ENCODE results near the gene CES2.
"Not testable (repeated sequence)": the region's sequence is repeated elsewhere in the genome, so short reads cannot be mapped to it uniquely, and the experiment has no call there.

CES2 gene

GRCh38 chr16:66937725-66938337 lies 2.5 kb downstream of the CES2 start:
- DNase-seq = no peak

DNA sequence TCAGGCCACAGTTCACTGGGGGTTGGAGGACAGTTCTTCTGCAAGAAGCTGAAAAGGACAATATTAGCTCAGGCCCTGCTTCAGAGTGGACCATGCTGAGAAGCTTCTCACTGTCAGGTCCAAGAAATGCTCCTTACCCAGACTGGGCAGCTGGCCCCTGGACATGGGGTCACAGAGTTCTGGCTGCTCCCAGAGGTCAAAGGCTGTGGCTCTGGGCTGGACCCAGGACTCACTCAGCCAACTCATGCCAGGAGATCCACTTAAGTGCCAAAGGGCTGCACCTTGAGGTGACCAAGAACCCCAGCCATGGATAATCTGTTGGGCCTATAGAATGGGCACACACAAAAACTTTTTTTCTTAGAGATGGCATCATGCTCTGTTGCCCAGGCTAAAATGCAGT lies 4.0 kb downstream of the CES2 start:
- DNase-seq = no peak

DNA sequence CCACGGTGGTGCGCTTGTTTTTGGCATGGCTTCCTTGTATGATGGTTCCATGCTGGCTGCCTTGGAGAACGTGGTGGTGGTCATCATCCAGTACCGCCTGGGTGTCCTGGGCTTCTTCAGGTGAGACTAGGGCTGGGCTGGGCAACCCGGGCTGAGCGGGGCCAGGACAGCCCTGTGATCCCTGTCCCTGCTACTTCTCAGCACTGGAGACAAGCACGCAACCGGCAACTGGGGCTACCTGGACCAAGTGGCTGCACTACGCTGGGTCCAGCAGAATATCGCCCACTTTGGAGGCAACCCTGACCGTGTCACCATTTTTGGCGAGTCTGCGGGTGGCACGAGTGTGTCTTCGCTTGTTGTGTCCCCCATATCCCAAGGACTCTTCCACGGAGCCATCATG lies 4.9 kb downstream of the CES2 start:
- DNase-seq = no peak

DNA sequence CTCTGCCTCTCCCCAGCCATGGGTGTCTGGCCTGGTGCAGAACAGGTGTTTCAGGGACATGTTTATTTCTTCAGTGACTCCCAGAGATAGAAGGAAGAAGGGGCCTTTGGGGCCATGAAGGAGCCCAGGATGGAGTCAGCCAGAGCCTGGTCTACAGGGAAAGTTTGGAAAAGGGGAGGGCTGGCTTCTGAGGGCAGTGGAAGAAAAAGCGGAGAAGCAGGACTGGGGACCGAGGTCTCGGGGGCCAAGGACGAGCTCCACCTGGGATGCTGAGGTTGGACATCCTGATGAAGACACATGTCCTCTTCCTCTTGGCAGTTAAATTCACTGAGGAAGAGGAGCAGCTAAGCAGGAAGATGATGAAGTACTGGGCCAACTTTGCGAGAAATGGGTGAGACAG lies 7.7 kb downstream of the CES2 start:
- DNase-seq = no peak

DNA sequence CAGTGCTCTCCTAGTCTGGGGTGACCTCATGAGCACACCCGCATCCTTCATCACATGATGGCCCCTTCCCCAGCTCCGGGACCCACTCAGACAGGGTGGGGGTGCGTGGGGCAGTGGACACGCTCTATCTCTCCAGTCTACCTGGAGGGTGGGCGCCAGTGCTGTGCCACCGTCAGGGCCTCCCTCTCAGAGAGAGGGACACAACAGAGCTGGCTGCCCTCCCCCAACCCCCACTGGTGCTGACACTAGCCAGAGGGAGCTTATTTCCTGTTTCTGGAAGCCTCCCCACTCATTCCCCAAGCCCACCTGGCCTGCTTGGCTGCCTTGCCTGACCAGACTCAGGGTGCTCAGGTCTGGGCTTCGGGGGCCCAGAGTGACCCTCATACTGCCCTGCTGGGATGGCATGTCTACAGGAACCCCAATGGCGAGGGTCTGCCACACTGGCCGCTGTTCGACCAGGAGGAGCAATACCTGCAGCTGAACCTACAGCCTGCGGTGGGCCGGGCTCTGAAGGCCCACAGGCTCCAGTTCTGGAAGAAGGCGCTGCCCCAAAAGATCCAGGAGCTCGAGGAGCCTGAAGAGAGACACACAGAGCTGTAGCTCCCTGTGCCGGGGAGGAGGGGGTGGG lies 8.2 kb downstream of the CES2 start:
- no peak for DNase-seq

GRCh38 chr16:66944054-66944441 lies 8.7 kb downstream of the CES2 start:
- DNase-seq = no peak

DNA sequence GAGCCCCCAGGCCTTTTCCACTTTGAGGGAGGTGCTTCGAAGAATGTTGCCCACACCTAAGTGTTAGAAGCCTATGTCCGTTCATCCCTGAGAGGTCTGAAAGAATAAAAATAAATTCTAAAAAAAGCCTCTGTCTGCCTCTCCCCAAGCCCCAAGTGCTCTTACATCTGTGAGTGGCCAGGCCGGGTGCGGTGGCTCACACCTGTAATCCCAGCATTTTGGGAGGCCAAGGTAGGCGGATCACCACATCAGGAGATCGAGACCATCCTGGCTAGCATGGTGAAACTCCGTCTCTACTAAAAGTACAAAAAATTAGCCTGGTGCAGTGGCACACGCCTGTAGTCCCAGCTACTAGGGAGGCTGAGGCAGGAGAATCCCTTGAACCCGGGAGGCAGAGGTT lies 9.7 kb downstream of the CES2 start:
- not testable (repeated sequence) for DNase-seq

- no peak for DNase-seq
Observed at GRCh38 chr16:66945939-66946338, 10.6 kb downstream of the CES2 start.

DNA sequence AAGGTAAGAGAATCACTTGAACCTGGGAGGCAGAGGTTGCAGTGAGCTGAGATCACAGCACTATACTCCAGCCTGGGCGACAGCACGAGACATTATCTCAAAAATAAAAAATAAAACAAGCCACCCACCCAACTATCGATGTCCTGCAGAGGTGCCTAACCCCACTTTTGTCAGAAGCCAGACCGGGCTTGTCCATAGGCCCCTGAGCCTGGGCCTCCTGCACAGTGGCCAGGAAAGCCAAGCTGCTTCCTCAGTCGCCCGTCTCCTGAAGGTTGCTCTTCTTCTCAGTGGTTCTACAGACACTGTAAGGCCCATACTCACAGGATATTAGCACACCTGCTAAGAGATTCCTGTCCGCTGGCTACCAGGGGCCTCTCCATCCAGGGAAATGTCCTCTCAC lies 11.2 kb downstream of the CES2 start:
- DNase-seq = no peak

DNA sequence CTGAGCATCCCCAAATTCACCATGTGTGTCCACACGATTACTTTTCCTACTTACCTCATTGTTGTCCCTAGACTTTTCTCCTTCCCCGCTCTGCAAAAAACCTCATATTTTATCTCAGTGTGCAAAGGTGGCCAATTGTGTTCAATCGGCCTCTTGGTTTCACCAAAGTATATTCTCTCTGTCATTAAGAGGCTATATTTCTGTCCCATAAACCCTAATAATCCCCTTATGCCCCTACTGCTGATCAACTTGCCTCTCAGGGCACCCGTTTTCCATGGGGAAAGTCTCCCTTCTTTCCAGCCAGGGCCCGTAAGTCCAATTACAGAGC lies 11.6 kb downstream of the CES2 start:
- DNase-seq = no peak

DNA sequence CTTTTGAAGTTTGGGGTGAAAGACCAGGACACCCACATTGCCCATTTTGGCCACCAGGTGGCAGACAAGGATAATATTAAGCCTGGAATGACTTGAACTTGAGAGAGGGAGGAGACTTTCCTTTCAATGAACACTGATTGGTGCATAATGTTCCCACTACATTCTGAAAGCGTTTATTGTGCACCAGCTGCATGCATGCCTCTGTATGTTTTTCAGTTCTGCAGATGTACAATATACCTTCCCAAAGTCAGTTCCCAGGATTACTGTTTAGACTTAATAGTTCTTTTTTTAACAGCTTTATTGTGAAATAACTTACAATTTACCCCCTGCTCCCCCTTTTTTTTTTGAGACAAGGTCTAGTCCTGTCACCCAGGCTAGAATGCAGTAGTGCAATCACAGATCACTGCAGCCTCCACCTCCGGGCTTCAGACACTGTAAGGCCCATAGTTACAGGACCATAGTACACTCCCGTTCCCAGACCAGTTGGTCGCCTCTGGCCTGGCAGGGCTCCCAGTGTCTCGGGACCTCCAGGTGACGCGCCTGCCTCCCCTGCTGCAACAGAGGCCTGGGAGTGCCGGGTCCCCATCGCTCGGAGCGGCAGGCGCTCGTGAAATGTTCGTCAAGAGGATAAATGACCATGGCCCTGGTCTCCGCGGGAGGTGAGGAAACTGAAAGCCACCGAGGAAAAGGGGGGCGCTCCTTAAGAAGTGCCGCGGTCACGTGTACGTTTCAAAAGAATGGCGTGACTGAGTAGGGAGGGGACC lies 12.2 kb downstream of the CES2 start:
- DNase-seq = peak; percentile 84

DNA sequence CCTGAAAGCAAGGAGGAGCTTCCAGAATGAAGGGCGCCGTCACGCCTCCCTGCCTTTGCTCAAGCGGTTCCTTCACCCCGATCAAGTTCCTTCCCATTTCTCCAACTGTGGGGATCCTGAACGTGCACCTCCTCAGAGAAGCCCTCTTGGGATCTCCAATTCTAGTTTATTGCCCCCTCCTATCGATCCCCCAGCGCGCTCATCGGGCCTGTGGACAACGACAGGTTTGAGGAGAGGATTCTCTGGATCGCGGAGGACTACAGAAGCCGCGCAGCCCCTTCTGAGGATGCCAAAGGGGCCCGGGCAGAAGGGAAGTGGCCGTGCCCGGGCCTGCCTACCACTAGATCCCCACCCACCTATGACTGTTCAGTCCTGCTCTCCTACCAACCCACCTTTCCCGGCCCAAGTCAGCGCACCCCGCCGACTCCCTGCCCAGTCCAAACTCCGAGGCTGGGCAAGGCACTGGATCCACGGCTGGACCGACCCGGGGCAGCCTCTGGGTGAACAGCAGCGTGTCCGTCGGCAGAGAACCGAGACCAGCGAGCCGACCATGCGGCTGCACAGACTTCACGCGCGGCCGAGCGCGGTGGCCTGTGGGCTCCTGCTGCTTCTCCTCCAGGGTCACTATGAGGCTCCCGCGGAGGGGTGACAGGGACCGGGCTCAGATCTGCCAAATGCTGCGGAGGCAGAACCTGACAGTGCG lies 13.0 kb downstream of the CES2 start:
- peak; percentile 8 for DNase-seq

- no peak for DNase-seq
Observed at GRCh38 chr16:66948837-66949225, 13.5 kb downstream of the CES2 start.

DNA sequence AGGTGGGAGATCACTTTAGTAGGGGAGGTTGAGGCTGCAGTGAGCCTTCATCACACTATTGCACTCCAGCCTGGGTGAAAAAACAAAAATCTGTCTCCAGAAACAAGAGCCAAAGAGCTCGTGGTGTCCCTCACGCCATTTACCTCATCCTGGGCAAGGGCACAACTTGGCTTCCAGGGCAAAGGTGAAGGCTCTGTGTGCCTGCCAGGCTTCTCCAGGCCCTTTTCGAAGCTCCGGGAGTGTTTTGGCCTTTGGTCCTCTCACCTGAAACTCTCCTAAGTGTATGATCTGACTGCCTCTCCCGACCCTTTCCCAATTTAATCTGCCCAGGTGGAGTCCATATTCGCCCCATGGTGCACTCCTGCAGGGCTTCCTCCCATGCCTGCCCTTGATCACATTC lies 14.2 kb downstream of the CES2 start:
- DNase-seq = no peak

- DNase-seq = no peak
Observed at GRCh38 chr16:66950437-66950836, 15.1 kb downstream of the CES2 start.

- DNase-seq = no peak
Observed at GRCh38 chr16:66950971-66951790, 15.9 kb downstream of the CES2 start.

DNA sequence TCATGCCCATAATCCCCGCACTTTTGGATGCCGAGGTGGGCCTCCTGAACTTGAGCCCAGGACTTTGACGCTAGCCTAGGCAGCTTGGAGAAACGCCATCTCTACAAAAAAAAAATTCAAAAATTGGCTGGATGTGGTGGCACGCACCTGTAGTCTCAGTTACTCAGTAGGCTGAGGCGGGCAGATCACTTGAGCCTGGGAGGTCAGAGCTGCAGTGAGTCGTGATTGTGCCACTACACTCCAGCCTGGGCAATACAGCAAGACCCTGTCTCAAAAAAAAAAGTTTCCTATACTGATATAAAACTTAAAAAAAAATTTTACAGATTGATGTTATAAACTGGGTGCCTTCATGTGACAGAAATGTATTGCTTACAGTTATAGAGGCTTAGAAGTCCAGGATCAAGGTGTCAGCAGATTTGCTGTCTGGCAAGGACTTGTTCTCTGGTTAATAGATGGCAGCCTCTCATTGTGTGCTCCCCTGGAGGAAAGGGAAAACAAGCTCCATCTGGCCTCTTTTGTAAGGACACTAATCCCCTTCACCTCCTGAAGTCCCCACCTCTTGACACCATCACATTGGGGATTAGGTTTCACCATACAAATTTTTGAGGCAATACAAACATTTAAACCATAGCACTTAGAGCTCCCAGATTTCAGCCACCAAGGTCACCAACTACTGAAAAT lies 17.3 kb downstream of the CES2 start:
- DNase-seq = no peak

DNA sequence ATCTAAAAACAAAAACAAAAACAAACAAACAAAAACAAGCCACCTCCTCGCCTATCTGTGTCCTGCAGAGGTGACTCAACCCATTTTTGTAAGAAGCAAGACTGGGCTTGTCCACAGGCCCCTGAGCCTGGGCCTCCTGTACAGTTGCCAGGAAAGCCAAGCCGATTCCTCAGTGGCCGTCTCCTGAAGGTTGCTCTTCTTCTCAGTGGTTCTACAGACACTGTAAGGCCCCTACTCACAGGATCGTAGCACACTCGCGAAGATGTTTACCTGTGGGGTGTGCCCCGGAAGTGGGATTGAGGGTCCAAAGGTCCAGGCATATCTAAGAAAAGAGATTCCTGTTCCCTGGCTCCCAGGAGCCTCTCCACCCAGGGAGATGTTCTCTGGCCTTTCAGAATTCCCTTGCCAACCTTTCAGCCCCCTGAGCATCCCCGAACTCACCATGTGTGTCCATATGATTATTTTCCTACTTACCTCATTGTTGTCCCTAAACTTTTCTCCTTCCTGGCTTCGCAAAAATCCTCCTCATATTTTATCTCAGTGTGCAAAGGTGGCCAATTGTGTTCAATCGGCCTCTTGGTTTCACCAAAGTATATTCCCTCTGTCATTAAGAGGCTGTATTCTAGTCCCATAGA lies 18.3 kb downstream of the CES2 start:
- DNase-seq = no peak

DNA sequence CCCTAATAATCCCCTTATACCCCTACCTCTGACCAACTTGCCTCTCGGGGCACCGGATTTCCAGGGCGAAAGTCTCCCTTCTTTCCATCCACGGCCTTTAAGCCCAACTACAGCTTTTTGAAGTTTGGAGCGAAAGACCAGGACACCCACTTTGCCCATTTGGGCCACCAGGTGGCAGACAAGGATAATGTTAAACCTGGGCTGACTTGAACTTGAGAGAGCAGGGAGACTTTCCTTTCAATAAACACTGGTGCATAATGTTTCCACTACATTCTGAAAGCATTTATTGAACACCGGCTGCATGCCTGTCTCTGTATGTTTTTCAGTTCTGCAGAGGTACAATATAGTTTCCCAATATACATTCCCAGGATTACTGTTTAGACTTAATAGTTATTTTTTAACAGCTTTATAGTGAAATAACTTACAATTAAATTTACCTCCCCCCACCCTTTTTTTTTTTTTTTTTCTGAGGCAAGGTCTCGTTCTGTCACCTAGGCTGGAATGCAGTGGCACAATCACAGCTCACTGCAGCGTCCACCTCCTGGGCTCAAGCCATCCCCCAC lies 18.9 kb downstream of the CES2 start:
- peak; percentile 71 for DNase-seq

GRCh38 chr16:66955363-66956153 lies 20.2 kb downstream of the CES2 start:
- DNase-seq = not testable (repeated sequence)

DNA sequence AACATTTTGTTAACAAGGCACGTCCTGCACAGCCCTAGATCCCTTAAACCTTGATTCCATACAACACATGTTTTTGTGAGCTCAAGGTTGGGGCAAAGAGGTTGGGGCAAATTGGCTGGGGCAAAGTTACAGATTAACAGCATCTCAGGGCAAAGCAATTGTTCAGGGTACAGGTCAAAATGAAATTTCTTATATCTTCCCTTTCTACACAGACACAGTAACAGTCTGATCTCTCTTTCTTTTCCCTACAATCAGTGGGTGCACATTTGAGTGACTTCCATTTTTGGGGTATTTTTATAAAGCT lies 20.8 kb downstream of the CES2 start:
- not testable (repeated sequence) for DNase-seq

Measured in inflammatory macrophage treated with lipopolysaccharide for 4 hours (primary cell).